Panc1 (cell line): ENCODE results near the gene FGR.

Experiments
- POLR2AphosphoS5 ChIP-seq: IDR thresholded peaks from 2 replicates; pipeline ENCODE4 v1.6.1; 2012; ENCODE audit warnings: mild to moderate bottlenecking, low read depth, low read length, moderate library complexity
- TF ChIP-seq, protein P1 (sequence below): fragments of 450-650 bp; IDR thresholded peaks from 2 replicates; pipeline ENCODE4 v1.5.1; 2017; ENCODE audit warnings: mild to moderate bottlenecking

DNA sequence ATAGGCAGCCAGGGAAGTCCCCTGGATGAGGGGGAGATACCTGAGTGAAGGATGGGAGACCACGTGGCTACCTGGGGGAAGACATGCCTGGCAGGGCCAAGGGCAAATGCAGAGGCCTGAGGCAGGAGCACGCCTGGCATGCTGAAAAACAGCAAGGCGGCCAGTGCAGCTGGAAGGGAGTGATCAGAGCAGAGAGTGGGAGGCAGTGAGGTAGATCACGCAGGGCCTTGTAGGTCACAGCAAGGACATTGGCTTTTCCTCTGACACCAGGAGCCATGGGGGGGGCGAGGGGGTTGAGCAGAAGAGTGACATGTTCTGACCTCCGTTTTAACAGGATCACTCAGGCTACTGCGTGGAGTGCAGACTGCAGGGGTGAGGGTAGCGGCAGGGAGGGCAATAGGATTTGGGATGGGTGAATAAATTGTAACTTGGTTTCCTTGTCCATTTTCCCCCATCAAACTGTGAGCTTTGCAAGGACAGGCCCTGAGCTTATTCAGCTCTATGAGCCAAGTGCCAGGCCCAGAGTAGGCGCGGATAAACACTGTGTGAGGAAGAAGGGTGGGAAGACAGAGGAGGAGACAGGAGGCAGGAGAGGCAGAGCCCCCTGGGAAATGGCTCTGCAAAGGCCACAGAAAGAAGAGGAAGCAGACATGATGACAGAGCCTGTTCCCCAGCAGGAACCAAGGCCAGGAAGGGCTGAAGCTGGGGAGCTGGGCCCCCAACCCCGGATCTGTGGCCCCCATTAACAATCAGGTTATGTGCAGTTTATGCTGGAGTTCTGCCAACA lies 20.4 kb upstream of the FGR start:
- TF ChIP-seq, protein P1, sequence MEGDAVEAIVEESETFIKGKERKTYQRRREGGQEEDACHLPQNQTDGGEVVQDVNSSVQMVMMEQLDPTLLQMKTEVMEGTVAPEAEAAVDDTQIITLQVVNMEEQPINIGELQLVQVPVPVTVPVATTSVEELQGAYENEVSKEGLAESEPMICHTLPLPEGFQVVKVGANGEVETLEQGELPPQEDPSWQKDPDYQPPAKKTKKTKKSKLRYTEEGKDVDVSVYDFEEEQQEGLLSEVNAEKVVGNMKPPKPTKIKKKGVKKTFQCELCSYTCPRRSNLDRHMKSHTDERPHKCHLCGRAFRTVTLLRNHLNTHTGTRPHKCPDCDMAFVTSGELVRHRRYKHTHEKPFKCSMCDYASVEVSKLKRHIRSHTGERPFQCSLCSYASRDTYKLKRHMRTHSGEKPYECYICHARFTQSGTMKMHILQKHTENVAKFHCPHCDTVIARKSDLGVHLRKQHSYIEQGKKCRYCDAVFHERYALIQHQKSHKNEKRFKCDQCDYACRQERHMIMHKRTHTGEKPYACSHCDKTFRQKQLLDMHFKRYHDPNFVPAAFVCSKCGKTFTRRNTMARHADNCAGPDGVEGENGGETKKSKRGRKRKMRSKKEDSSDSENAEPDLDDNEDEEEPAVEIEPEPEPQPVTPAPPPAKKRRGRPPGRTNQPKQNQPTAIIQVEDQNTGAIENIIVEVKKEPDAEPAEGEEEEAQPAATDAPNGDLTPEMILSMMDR = no peak
- no peak for TF ChIP-seq POLR2AphosphoS5
